Measurements from ENCODE around the gene CNTNAP2.

DNA sequence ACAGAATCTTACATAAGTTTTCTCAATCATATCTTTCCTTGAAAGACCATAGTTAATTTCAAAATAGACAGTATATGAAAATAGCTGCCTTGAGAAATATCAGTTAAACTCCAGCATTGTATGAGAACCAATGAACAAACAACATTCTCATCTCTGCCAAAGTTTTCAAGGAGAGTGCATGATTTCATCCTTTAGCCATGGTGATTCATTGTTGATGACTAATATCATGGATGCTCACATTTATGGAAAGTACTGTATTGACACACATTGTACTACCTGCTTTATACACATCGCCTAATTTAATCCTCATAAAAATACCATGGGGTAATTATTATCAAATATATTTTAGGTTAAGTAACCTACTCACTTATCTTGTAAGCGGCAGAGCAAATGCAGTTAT is 250.3 kb downstream of the CNTNAP2 start:
- TF ChIP-seq CTCF (IDR thresholded peaks at IDR 0.05), result no peak
- TF ChIP-seq POLR2A (IDR thresholded peaks at IDR 0.05), result no peak

All from heart left ventricle (tissue), 13 donors.